ENCODE results near the gene TCERG1L. TPM values are rescaled to one million over a fixed set of nuclear protein-coding genes. Genes with fewer than 3 reads are reported as not detected.
"Not testable (repeated sequence)": the region's sequence is repeated elsewhere in the genome, so short reads cannot be mapped to it uniquely, and the experiment has no call there.

TCERG1L gene
- total RNA-seq, 2 donors from 2014 or later, result not detected

DNA sequence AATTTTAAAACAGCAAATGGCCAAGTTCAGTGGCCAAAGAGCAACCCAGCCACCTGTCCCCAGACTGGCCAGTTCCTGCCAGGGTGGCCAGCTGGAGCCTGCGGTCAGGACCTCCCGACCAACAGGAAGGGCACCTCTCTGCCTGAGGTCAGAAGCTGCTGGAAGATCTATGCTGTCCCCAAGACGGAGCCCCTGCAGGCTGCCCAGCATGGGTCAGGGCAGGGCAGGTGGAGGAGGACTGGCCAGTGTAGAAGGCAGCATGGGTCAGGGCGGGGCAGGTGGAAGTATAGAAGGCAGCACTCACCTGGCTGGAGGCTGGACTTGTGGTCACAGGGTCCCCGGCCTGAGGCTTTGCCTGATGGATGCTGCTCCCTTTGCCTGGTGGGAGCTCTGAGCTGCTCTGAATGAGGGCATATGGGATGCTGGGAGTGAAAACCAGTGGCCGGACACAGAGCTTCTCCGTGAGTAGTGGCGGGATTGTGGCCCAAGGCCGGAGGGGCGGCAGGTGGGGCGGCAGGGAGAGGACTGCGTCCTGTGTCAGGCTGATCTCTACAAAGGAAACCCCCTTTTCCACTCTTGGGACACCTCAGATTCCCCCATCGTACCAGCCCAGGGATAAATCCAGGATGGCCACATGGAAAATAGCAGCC is 229.2 kb downstream of the TCERG1L start:
- DNase-seq (ENCODE audit: low spot score), result no peak

DNA sequence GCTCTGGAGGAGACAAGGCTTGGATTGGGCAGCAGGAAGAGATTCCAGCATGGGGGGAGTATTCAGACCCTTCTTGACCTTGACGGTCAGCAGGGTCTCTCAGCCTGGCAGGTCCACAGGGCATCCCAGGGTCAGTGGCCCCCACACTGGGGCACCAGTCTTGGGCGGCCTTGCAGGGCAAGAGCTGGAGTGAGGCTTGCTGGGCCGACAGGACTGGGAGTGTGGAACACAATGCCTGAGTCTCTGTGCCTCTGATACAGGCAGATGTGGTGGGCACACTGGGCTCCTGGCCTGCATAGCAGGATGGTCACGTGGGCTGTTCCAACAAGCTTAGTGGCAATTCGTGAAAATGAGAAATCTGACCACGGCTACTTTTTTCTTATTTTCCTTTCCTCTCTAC is 229.7 kb downstream of the TCERG1L start:
- ATAC-seq (ENCODE audit: insufficient number of reproducible peaks, low FRiP score, low read depth) (no peak), DNase-seq (ENCODE audit: low spot score) (no peak)
- Histone ChIP-seq H3K9me3 (no peaks in the 10 kb centered on the region), H3K27ac (no peak overlapping the region), H3K27me3 (replicated peaks; ENCODE audit: insufficient read depth) (no peaks in the 10 kb centered on the region), H3K4me3 (no peak overlapping the region), H3K36me3 (no peaks in the 10 kb centered on the region), H3K4me1 (ENCODE audit: control insufficient read depth in 1 of 2, low read depth in 2 of 2) (no peaks in the 10 kb centered on the region)
- TF ChIP-seq, protein P1, sequence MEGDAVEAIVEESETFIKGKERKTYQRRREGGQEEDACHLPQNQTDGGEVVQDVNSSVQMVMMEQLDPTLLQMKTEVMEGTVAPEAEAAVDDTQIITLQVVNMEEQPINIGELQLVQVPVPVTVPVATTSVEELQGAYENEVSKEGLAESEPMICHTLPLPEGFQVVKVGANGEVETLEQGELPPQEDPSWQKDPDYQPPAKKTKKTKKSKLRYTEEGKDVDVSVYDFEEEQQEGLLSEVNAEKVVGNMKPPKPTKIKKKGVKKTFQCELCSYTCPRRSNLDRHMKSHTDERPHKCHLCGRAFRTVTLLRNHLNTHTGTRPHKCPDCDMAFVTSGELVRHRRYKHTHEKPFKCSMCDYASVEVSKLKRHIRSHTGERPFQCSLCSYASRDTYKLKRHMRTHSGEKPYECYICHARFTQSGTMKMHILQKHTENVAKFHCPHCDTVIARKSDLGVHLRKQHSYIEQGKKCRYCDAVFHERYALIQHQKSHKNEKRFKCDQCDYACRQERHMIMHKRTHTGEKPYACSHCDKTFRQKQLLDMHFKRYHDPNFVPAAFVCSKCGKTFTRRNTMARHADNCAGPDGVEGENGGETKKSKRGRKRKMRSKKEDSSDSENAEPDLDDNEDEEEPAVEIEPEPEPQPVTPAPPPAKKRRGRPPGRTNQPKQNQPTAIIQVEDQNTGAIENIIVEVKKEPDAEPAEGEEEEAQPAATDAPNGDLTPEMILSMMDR (IDR thresholded peaks at IDR 0.05), result no peak

More for the DNA sequence above, 229.2 kb downstream of the TCERG1L start:
- Histone ChIP-seq H3K9me3 (no peaks in the 10 kb centered on the region), H3K36me3 (no peaks in the 10 kb centered on the region), H3K4me1 (ENCODE audit: control insufficient read depth in 1 of 2, low read depth in 2 of 2) (no peaks in the 10 kb centered on the region), H3K27ac (no peak overlapping the region), H3K4me3 (no peak overlapping the region), H3K27me3 (replicated peaks; ENCODE audit: insufficient read depth) (no peaks in the 10 kb centered on the region)
- ATAC-seq (ENCODE audit: insufficient number of reproducible peaks, low FRiP score, low read depth), result no peak
- TF ChIP-seq, protein P1 (IDR thresholded peaks at IDR 0.05), result no peak

DNA sequence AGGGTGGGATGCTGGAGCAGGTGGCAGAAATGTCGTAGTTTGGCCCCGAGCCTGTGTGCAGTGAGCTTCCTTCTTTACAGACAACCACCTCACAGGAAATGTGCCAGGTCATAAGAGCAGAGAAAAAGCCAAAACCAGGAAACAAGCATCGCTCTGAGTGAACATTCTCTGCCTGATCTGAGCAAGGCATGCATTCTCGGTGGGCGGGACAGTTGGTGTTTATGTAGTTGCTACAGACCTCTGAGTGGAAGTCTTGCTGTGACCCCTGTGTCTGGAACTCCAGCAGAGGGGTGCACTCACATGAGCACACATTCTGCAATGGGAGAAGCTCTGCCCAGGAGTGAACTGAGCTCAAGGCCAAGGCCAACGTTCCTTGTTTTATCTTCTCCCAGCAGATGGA is 230.1 kb downstream of the TCERG1L start:
- no peak overlapping the region for H3K27ac ChIP-seq
- DNase-seq (ENCODE audit: low spot score), result no peak
- TF ChIP-seq, protein P1 (IDR thresholded peaks at IDR 0.05), result no peak
- no peaks in the 10 kb centered on the region for H3K4me1 ChIP-seq (ENCODE audit: control insufficient read depth in 1 of 2, low read depth in 2 of 2)
- H3K36me3 ChIP-seq, result no peaks in the 10 kb centered on the region
- no peaks in the 10 kb centered on the region for H3K9me3 ChIP-seq
- H3K27me3 ChIP-seq (replicated peaks; ENCODE audit: insufficient read depth), result no peaks in the 10 kb centered on the region
- ATAC-seq (ENCODE audit: insufficient number of reproducible peaks, low FRiP score, low read depth), result no peak
- no peak overlapping the region for H3K4me3 ChIP-seq

DNA sequence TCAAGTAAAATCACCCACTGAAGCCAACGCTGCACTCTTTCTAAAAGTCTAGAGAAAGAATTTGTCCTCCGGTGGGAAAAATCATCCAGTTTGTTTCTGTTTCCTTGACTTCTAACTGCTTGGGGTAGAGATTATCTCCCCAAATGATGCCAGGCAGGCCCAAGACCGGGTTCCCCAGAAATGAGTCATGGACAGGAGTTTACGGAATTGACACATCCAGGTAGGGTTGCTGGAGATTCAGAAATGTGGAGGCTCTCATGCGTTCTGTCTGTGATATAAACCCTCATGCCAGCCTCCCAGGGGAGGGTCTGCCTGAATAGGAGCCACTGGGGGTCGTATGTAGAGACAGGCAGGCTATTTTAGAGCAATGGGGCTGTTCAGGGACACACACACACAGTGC is 230.9 kb downstream of the TCERG1L start:
- TF ChIP-seq, protein P1 (IDR thresholded peaks at IDR 0.05), result no peak
- ATAC-seq (ENCODE audit: insufficient number of reproducible peaks, low FRiP score, low read depth) (no peak), DNase-seq (ENCODE audit: low spot score) (no peak)
- Histone ChIP-seq H3K36me3 (no peaks in the 10 kb centered on the region), H3K4me3 (no peak overlapping the region), H3K27ac (no peak overlapping the region), H3K27me3 (replicated peaks; ENCODE audit: insufficient read depth) (no peaks in the 10 kb centered on the region), H3K9me3 (no peaks in the 10 kb centered on the region), H3K4me1 (ENCODE audit: control insufficient read depth in 1 of 2, low read depth in 2 of 2) (no peaks in the 10 kb centered on the region)

DNA sequence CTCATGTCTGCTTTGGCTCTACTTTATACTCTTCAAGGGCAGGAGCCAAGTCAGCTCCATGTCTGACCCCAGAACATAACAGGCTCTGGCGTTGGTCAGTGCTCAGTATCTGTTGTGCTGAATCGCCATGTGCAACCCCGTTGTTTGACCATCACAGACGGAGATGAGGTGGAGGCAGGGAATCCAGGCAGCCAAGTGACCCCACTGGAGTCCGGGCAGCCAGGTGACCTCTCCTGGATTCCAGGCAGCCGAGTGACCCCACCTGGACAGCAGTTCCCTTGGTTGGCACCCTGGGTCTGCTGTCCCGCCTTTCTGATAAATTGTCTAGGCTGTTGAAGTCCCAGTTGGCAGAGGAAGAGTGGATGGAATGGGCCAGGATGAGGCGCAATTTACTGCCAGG is 232.2 kb downstream of the TCERG1L start:
- no peaks in the 10 kb centered on the region for H3K36me3 ChIP-seq
- no peak overlapping the region for H3K27ac ChIP-seq
- no peak overlapping the region for H3K4me3 ChIP-seq
- H3K9me3 ChIP-seq, result no peaks in the 10 kb centered on the region
- H3K4me1 ChIP-seq (ENCODE audit: control insufficient read depth in 1 of 2, low read depth in 2 of 2), result no peaks in the 10 kb centered on the region
- no peak for ATAC-seq (ENCODE audit: insufficient number of reproducible peaks, low FRiP score, low read depth)
- DNase-seq (ENCODE audit: low spot score), result no peak
- H3K27me3 ChIP-seq (replicated peaks; ENCODE audit: insufficient read depth), result no peaks in the 10 kb centered on the region
- TF ChIP-seq, protein P1 (IDR thresholded peaks at IDR 0.05), result no peak

DNA sequence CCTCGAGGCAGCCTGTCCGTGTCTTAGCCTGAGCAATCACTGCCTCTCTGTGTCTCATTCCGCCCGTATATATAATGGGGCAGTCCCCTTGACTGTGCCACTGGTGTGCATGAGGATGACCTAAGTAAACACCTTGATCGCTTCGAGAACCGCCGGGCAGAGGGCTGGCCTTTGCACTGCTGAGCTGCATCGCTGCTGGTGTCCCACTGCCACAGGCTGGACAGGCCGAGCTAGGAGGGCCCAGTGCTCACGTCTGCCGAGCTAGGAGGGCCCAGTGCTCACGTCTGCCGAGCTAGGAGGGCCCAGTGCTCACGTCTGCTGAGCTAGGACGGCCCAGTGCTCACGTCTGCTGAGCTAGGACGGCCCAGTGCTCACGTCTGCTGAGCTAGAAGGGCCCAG is 232.6 kb downstream of the TCERG1L start:
- H3K4me3 ChIP-seq; H3K9me3 ChIP-seq; H3K27ac ChIP-seq; H3K4me1 ChIP-seq (ENCODE audit: control insufficient read depth in 1 of 2, low read depth in 2 of 2); DNase-seq (ENCODE audit: low spot score); H3K27me3 ChIP-seq (replicated peaks; ENCODE audit: insufficient read depth); H3K36me3 ChIP-seq; ATAC-seq (ENCODE audit: insufficient number of reproducible peaks, low FRiP score, low read depth): not testable (repeated sequence)

All from thoracic aorta (tissue), 2 donors.